OCI-LY3 (cell line): Measurements from ENCODE around the gene ZNF516.

ENCODE experiments used
- EZH2phosphoT487 ChIP-seq: fragments of 200-600 bp; shearing (Covaris generic); IDR thresholded peaks from 2 replicates; pipeline ENCODE4 v1.6.1; 2018; ENCODE audit warnings: antibody characterized with exemption, mixed run types, low read depth
- TF ChIP-seq, protein P1 (sequence below): fragments of 200-600, 300-600 bp; sonication (generic); IDR thresholded peaks from 2 replicates; pipeline ENCODE4 v1.5.1; 2014; ENCODE audit warnings: antibody characterized with exemption, low read length, low read depth

GRCh38 chr18:76323891-76324290 is 171.2 kb downstream of the ZNF516 start:
- TF ChIP-seq, protein P1, sequence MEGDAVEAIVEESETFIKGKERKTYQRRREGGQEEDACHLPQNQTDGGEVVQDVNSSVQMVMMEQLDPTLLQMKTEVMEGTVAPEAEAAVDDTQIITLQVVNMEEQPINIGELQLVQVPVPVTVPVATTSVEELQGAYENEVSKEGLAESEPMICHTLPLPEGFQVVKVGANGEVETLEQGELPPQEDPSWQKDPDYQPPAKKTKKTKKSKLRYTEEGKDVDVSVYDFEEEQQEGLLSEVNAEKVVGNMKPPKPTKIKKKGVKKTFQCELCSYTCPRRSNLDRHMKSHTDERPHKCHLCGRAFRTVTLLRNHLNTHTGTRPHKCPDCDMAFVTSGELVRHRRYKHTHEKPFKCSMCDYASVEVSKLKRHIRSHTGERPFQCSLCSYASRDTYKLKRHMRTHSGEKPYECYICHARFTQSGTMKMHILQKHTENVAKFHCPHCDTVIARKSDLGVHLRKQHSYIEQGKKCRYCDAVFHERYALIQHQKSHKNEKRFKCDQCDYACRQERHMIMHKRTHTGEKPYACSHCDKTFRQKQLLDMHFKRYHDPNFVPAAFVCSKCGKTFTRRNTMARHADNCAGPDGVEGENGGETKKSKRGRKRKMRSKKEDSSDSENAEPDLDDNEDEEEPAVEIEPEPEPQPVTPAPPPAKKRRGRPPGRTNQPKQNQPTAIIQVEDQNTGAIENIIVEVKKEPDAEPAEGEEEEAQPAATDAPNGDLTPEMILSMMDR, result no peak
- no peak for TF ChIP-seq EZH2phosphoT487
